H1 (cell line): ENCODE data around the gene KRT80. TPM values are rescaled to one million over a fixed set of nuclear protein-coding genes. Genes with fewer than 3 reads are reported as not detected.

ENCODE experiments used
- KDM4A ChIP-seq: IDR thresholded peaks from one replicate; pipeline ENCODE4 v1.7.1; 2012; ENCODE audit warnings: low read depth, mild to moderate bottlenecking, moderate library complexity, low read length, inconsistent platforms; ENCODE audit not compliant: severe bottlenecking
- MAFK ChIP-seq: IDR thresholded peaks from 2 replicates; pipeline ENCODE4 v1.6.1; 2012; ENCODE audit warnings: low read depth, mild to moderate bottlenecking, improper control_type of control experiment, low read length
- RAD21 ChIP-seq, 2 experiments: IDR thresholded peaks in 1 of 2; conservative IDR thresholded peaks in 1 of 2; 2 replicates each; pipeline ENCODE4 v1.6.1; 2011; ENCODE audit warnings: low read depth in 2 of 2, low read length in 2 of 2, improper control_type of control experiment in 1 of 2, inconsistent platforms in 1 of 2, mild to moderate bottlenecking in 1 of 2, moderate library complexity in 1 of 2
- TAF1 ChIP-seq: IDR thresholded peaks from 2 replicates; pipeline ENCODE4 v1.6.1; 2011; ENCODE audit warnings: mild to moderate bottlenecking, low read depth, low read length
- polyA plus RNA-seq, 7 experiments: library from polyadenylated mRNA; depleted of rRNA in 3 of 7; stranded (reverse) in 5 of 7; unstranded in 2 of 7; fragments of >200 nt in 5 of 7; fragments of 200-250 nt in 2 of 7; gene quantifications; 1 replicate in 5 of 7; 2 replicates in 1 of 7; 4 replicates in 1 of 7; pipeline versions ENCODE4 v1.2.1 to v1.2.3, GENCODE V29; 2011 to 2013; ENCODE audit warnings: missing spikeins in 2 of 7, mixed read lengths in 2 of 7
- total RNA-seq: library from RNA; stranded (reverse); fragmentation: NEBNext Ultra II Directional; extraction: Animal tissue kit (Norgen Biotek cat#: 25700); gene quantifications from 2 replicates; pipeline ENCODE4 v1.2.1, GENCODE V29; 2021
- TF ChIP-seq, protein P1 (sequence below): IDR thresholded peaks from 2 replicates; pipeline ENCODE4 v1.6.1; 2011; ENCODE audit warnings: low read depth, mild to moderate bottlenecking, low read length; ENCODE audit not compliant: insufficient read depth

KRT80 gene
- total and polyA plus RNA-seq, 2 of the 8 experiments (the other 6 are each of a cell fraction or from before 2014, with no cell fraction given): 0.05 TPM; not detected in 1

DNA sequence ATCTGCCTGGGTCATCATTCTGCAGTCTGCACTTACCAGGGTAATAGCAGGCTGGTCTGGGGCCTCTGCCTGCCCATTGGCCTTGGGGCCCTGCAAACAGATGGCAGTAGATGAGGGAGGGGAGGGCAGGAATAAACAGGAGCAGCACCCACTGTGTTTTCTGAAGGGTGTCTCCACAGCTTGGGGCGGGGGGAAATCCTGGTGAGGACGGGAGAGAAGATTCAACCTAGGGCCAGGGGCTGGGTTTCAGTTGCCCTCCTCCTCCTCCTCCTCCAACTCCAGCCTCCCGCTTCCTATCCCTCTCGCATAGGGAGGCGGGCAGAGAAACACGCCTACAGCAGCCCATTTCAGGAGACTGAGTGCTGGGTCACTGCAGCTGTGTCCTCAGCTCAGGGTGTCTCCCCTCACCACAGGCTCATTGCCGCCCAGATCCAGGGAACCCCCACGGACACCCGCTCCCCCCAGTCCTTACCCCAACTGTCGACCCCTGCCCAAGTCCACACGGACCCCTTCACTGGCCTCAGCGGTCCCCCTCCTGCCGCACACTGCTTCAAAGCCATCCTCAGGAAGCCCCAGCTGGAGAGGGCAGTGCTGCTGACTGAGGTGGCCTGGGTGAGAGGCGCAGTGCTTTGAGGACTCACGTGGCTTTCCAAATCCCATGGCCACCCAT is 9.1 kb upstream of the KRT80 start (continued):
- TF ChIP-seq RAD21 (IDR thresholded peaks at IDR 0.05 in 1 of 2, conservative IDR thresholded peaks at IDR 0.05 in 1 of 2; ENCODE audit: low read depth in 2 of 2, low read length in 2 of 2) (no peak), TAF1 (no peak), KDM4A (no peak), MAFK (no peak)
- TF ChIP-seq, protein P1, sequence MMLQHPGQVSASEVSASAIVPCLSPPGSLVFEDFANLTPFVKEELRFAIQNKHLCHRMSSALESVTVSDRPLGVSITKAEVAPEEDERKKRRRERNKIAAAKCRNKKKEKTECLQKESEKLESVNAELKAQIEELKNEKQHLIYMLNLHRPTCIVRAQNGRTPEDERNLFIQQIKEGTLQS: no peak
